ENCODE data around the gene SLC30A2. TPM values are rescaled to one million over a fixed set of nuclear protein-coding genes. Genes with fewer than 3 reads are reported as not detected.

Gene SLC30A2
- total RNA-seq, 1 experiment from 2014 or later, result not detected

DNA sequence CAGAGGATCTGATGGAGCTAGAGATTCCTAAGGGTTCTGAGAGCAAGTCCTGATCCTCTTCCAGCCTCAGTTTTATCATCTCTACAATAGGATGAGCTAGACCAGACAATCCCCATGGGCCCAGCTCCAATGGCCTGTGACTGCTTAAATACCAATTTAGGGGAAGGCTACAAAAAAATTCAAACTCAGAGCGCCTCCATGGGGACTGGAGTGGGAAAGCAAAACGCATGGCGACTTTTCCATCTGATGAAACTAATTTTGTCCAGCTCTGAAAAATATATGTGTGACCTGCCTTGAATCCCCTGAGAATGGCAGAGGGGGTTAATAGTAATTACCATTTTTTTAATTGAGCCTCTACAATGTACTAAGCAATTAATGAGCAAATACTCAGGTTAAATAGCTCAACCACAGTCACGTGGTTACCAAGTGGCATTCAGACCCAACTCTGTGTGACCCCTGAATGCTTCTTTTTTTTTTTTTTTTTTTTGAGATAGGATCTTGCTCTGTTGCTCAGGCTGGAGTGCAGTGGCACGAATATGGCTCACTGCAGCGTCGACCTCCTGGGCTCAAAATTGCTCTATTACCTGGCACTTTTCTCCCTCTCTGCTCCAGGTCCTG, 15.9 kb downstream of the SLC30A2 start:
- Histone ChIP-seq H3K4me1 (ENCODE audit: control insufficient read depth in 1 of 2, insufficient read depth in 2 of 2, low read length in 2 of 2) (peaks cover 5 to 10% of the 10 kb centered on the region in 2 experiments; a peak in 2 of 4 replicates), H3K36me3 (ENCODE audit: control insufficient read depth in 1 of 2, insufficient read depth in 2 of 2, low read length in 2 of 2) (no peaks in the 10 kb centered on the region), H4K20me1 (ENCODE audit: insufficient read depth) (no peaks in the 10 kb centered on the region), H3K79me2 (ENCODE audit: insufficient read depth, low read length) (no peaks in the 10 kb centered on the region), H3K4me3 (replicated peaks in 1 of 2; ENCODE audit: low read depth in 1 of 2, low read length in 2 of 2) (no peak overlapping the region), H3K9ac (ENCODE audit: low read length) (no peak overlapping the region), H3K27ac (ENCODE audit: low read depth, low read length) (no peak overlapping the region), H3K27me3 (ENCODE audit: insufficient read depth, low read length) (no peaks in the 10 kb centered on the region), H3K9me3 (ENCODE audit: control insufficient read depth in 1 of 2, insufficient read depth in 1 of 2, low read depth in 1 of 2, low read length in 2 of 2) (no peaks in the 10 kb centered on the region), H3K9me2 (ENCODE audit: insufficient read depth) (no peaks in the 10 kb centered on the region), H3K4me2 (ENCODE audit: low read length) (no peak overlapping the region), H2AFZ (ENCODE audit: low read depth, low read length, poor library complexity, severe bottlenecking) (no peak overlapping the region)
- ChIA-PET POLR2A (no interaction called here), CTCF (interaction anchor here (0.6 to 1.3 kb wide), 2 partner anchors 133 to 135 kb away, joined by 4 to 5 read pairs; no protein-coding TSS in a partner anchor), RAD21 (ENCODE audit: low non-redundant PET in 1 of 2, low total read pairs in 2 of 2, uncharacterized antibody in 2 of 2, unreplicated experiment in 2 of 2) (interaction anchor here in 1 of 2 experiments (0.7 kb wide), 1 partner anchor 94 kb away, joined by 4 read pairs; no protein-coding TSS in a partner anchor)
- DNase-seq (ENCODE audit: low read depth, low spot score) (no peak), ATAC-seq (peak; percentile 28; the same call in 1 of the 2 replicates)
- intact Hi-C loops (cut with micrococcal nuclease), result no loop called here
- BruUV-seq (replicated peaks), result no TSS peak
- TF ChIP-seq POLR2A (IDR thresholded peaks at IDR 0.05; ENCODE audit: borderline replicate concordance, extremely low read depth, insufficient read depth, insufficient read length) (no peak), CTCF (IDR thresholded peaks at IDR 0.05 in 2 of 3, conservative IDR thresholded peaks at IDR 0.05 in 1 of 3; ENCODE audit: borderline replicate concordance in 1 of 3, insufficient read depth in 1 of 3, low read depth in 2 of 3, low read length in 2 of 3) (peak; percentile 21 to 47 (median 29); a peak in 5 of 6 replicates)

DNA sequence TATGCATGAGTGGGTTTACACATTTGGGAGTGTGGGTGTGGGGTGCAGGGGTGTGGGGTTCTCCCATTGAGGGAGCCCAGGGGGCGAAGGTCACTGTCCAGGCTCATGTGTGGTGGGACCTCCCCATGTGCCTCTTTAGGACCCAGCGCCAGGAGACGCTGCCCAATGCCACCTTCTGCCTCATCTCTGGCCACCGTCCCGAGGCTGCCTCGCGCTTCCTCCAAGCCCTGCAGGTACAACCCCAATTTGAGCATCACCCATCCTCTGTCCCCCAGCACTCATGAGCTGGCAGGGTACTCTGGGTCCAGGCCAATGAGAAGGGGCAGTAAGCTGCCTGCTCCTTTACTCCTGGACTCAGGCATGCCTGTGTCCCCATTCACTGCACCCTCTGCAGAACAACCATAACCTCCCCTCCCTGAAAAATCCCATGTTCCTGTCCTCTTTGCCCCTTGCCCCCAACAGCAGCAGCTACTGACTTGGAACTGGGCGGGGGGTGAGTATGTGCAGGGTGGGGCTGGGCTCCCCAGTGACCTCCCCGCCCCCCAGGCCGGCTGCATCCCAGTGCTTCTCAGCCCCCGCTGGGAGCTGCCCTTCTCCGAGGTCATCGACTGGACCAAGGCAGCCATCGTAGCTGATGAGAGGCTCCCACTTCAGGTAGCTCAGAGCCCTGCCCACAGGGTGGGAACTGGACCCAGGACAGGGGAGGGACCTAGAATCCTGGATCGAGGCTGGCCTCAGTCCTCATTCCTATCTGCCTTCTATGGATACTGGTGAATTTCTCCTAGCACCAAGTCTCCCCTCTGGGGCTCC, 16.7 kb downstream of the SLC30A2 start:
- CTCF ChIA-PET, result interaction anchor here (0.6 to 1.3 kb wide), 2 partner anchors 133 to 134 kb away, joined by 4 to 5 read pairs; no protein-coding TSS in a partner anchor
- Histone ChIP-seq H3K27me3 (ENCODE audit: insufficient read depth, low read length) (no peaks in the 10 kb centered on the region), H3K4me2 (ENCODE audit: low read length) (no peak overlapping the region), H3K9me2 (ENCODE audit: insufficient read depth) (no peaks in the 10 kb centered on the region), H3K36me3 (ENCODE audit: control insufficient read depth in 1 of 2, insufficient read depth in 2 of 2, low read length in 2 of 2) (no peaks in the 10 kb centered on the region), H3K4me3 (replicated peaks in 1 of 2; ENCODE audit: low read depth in 1 of 2, low read length in 2 of 2) (no peak overlapping the region), H2AFZ (ENCODE audit: low read depth, low read length, poor library complexity, severe bottlenecking) (no peak overlapping the region), H3K79me2 (ENCODE audit: insufficient read depth, low read length) (no peaks in the 10 kb centered on the region), H3K4me1 (ENCODE audit: control insufficient read depth in 1 of 2, insufficient read depth in 2 of 2, low read length in 2 of 2) (peaks cover 0 to 3% of the 10 kb centered on the region in 2 experiments; a peak in 1 of 4 replicates), H3K27ac (ENCODE audit: low read depth, low read length) (no peak overlapping the region), H4K20me1 (ENCODE audit: insufficient read depth) (no peaks in the 10 kb centered on the region), H3K9ac (ENCODE audit: low read length) (no peak overlapping the region), H3K9me3 (ENCODE audit: control insufficient read depth in 1 of 2, insufficient read depth in 1 of 2, low read depth in 1 of 2, low read length in 2 of 2) (no peaks in the 10 kb centered on the region)
- ATAC-seq (peak; percentile 18; the same call in 1 of the 2 replicates), DNase-seq (ENCODE audit: low read depth, low spot score) (no peak)
- intact Hi-C loops (cut with micrococcal nuclease), result no loop called here
- POLR2A ChIA-PET, result no interaction called here
- RAD21 ChIA-PET (ENCODE audit: low non-redundant PET in 1 of 2, low total read pairs in 2 of 2, uncharacterized antibody in 2 of 2, unreplicated experiment in 2 of 2), result interaction anchor here in 1 of 2 experiments (0.7 kb wide), 1 partner anchor 94 kb away, joined by 4 read pairs; no protein-coding TSS in a partner anchor
- BruUV-seq (replicated peaks), result no TSS peak
- TF ChIP-seq EZH2 (IDR thresholded peaks at IDR 0.05) (no peak), CEBPB (IDR thresholded peaks at IDR 0.05; ENCODE audit: low read depth) (no peak), CTCF (IDR thresholded peaks at IDR 0.05 in 2 of 3, conservative IDR thresholded peaks at IDR 0.05 in 1 of 3; ENCODE audit: borderline replicate concordance in 1 of 3, insufficient read depth in 1 of 3, low read depth in 2 of 3, low read length in 2 of 3) (no peak), POLR2AphosphoS5 (IDR thresholded peaks at IDR 0.05; ENCODE audit: low read depth, low read length) (no peak), EZH2phosphoT487 (IDR thresholded peaks at IDR 0.05; ENCODE audit: borderline replicate concordance) (no peak), SRF (IDR thresholded peaks at IDR 0.05; ENCODE audit: low read depth) (no peak), CBX3 (IDR thresholded peaks at IDR 0.05; ENCODE audit: low read depth) (no peak), EGR1 (IDR thresholded peaks at IDR 0.05; ENCODE audit: low read depth) (no peak), FOSL1 (IDR thresholded peaks at IDR 0.05; ENCODE audit: low read depth) (no peak)
